Daoy (cell line): ENCODE results near the gene PLCL1. TPM values are rescaled to one million over a fixed set of nuclear protein-coding genes. Genes with fewer than 3 reads are reported as not detected.

Experiments
- DNase-seq: peaks from one replicate; pipeline ENCODE4 v3.0.0-alpha.2; 2015; ENCODE audit warnings: low read depth
- total RNA-seq: library from RNA; depleted of rRNA; stranded (reverse); fragments of >200 nt; shearing (Covaris generic); gene quantifications from 2 replicates; pipeline ENCODE4 v1.2.3, GENCODE V29; 2014; rRNA removed

PLCL1 gene
- total RNA-seq: 0.11 TPM in 1 of 2 replicates, not detected in the other

DNA sequence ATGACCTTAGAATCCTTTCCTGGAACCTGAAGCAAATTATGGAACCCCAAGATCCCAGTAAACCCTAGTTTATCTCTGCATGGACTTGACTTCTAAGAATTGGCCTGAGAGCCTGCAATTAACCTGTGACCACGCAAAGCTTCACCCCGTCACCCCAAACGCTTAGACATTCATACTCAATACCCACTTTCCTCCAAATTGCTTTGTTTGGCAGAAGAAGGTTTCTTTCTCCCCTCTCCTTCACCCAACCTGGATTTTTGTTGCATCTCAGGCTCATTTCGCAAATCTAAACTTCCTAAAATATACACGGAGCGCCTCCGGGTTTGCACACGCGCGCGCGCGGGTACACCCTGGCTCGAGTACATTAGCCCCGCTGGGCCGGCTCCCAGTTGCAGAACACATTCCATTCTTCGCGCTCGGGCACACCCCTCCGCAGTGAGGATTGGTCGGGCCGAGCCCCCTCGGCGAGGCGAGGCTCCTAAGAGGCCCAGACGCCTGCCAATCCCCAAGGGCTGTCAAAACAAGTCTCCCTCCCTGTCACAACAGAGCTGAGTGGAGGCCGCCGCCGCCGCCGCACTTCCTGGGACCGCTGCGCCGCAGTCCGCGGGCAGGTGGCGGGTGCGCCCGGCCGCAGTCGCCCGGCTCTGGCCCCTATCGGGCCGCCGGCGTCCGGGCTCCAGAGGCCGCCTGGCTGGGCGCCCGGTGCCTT, at the start of gene PLCL1:
TSS of gene PLCL1 (plus strand) at position 545 of the 709 bp plus-strand sequence.
- DNase-seq: peak; percentile 94

DNA sequence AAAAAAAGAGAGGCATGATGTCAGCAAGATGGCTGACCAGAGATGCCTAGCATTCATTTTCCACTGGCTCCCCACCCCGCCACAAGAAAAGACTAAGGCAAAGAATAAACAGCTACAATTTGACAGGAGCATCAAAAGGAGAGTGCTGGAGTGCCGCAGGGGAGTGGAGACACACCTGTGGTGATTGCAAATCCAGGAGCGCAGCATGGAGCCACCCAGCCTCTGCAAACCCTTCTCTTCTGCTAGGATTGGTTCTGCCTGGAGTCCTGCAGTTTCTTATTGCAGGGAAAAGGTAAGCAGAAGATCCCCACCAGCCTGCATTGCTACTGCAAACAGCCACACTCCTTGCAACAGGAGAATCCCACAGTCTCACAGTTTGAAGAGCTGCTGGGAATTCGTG, 45.4 kb upstream of the PLCL1 start:
- no peak for DNase-seq

DNA sequence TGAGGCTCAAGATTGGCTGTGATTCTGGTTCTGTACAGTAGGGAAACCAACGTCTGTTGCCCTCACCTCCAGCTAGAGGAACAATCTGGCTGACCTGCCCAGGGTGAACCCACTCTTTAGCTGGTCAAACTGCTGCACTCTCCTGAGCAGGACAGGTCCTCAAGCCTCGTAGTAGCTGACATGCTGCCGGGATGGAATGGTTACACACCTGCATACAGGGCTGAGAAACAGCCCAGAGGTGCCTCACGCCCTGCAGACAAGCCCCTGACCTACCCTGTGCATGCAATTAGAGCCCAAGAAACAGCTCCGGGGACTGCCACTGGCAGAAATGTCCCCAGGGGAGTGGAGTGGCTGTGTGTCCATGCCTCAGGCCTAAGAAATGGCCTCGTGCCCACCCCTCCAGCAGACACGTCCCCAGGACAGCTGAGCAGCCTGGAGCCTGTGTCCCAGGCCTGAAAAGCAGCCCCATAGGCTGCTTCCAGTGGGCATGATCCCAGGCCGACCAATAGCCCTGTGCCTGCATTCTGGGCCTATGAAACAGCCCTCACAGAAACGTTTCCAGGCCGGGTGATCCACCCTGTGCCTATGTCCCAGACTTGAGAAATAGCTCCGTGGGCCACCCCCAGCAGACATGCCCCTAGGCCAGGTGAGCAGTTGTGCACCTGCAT, 44.6 kb upstream of the PLCL1 start:
- DNase-seq: no peak

DNA sequence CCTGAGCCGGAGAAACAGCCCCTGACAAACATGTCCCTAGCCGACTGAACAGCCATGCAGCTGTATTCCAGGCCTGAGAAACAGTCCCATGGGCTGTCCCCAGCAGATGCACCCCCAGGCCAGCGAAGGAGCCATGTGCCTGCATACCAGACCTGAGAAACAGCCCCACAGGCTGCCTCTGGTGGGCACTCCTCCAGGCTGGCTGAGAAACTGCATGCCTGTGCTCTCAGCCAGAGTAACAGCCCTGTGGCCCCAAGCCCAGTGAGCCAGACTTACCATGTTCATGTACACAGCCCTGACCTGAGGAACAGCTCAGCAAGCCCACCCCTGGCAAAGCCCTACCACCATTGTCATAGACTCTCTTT, 44.1 kb upstream of the PLCL1 start:
- DNase-seq: no peak

DNA sequence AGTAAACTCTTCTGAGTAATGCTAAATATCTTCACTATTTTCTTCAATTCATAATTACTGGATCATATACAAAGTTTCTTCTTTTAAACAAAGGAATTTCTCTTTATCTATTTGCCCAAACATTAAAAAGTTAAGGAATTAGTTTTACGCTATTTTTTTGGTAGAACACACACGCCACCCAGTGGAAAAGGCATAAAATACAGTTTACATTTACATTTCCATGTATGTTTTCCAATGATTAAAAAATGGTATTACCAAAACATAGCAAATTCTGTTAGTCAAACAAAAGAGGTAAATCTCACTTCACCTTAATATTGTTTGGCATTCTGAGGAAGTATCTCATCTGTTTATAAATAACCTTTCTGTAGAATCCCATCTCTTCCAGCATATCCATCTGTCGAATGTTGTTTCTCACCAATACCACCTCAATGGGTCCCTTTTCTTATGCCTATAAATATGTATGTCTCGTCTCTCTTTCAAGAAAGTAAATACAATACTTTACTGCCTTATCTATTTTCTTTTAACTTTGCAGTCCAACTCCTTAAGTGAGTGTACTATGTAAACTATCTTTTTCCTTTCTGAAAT, 26.5 kb upstream of the PLCL1 start:
- DNase-seq: peak; percentile 27

DNA sequence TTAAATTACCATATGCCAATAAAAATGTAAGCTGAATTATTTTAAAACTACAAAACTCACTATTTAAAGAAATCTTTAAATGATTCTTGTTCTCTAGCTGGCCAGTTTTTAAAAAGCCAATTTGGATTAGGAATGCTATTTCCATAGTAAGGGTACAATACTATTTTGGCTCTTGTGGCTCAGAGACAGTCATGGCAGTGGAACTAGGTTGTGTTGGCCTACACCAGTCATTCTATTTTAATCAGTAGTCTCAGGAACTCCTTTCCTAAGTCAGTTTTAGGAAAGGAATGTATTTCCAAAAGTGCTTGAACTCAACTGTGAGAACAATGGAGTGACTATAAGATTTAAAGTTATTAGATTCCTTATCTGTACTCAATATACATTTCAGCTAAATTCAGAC, 25.1 kb upstream of the PLCL1 start:
- no peak for DNase-seq

DNA sequence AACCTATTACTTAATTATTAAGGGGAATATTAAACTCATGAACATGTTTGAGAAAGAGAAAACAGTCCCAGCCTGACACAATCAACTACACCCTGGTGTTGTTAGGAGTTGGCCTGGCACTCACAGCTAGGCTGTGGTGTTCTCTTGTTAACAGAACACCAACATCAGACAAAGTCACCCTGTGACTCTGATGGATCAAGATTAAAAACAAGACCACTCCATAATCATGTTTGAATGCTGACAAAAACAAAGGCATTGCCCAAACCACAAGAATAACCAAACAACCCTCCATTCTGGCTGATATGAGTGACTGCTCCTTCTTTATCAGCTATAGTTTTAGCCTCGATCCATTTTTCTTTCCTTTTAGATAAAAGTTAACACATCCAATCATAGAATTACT, 22.3 kb upstream of the PLCL1 start:
- no peak for DNase-seq

DNA sequence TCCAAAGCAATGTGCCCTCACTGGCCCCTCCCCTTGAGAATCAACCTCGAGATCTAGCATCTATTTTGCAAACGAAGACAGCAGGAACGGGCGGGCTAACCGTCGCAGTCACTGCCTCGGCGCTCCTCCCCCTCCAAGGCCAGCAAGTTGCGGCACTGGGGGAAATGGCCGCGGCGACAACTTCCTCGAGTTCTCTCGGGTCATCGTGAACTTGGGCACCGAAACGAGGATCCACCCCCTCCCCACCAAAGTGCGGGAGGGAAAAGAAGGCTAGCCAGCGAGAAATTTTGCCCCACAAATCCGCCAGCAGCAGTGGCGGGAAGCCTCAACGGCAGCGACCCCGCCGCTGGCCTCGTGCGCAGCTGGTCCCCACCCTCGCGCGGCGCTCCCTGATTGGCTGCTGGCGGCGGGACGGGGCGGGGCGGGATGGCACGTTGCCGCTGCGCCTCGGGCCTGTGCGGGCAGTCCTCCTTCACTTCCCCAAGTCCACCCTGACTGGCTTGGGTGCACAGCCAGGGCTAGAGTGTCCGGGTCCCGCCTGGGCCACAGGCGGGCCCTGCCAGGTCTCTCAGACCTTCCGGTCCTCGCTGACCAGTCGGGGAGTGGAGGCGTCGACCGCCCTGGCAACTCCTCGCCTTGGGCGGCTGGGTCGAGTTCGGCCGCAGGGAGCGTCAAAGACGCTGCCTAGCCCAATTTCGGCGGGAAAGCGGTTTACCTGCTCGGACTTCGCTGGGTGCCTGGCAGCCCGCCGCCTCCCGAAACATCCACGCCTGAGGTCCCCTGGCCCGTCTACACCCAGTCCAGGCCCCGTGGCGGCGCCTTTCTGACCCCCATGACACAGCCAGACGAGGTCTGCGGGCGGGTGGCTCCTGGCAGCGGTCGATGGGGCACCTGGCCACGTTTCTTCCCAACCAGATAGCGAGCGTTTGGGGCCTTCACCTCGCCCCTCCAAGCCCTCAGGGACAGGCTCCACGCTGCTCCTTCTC, 19.1 kb upstream of the PLCL1 start, which contains the start of gene BOLL:
TSS of gene BOLL (minus strand) at position 364 of the 986 bp plus-strand sequence. CDS start 3,469 bp downstream, outside the sequence.
- DNase-seq: no peak

DNA sequence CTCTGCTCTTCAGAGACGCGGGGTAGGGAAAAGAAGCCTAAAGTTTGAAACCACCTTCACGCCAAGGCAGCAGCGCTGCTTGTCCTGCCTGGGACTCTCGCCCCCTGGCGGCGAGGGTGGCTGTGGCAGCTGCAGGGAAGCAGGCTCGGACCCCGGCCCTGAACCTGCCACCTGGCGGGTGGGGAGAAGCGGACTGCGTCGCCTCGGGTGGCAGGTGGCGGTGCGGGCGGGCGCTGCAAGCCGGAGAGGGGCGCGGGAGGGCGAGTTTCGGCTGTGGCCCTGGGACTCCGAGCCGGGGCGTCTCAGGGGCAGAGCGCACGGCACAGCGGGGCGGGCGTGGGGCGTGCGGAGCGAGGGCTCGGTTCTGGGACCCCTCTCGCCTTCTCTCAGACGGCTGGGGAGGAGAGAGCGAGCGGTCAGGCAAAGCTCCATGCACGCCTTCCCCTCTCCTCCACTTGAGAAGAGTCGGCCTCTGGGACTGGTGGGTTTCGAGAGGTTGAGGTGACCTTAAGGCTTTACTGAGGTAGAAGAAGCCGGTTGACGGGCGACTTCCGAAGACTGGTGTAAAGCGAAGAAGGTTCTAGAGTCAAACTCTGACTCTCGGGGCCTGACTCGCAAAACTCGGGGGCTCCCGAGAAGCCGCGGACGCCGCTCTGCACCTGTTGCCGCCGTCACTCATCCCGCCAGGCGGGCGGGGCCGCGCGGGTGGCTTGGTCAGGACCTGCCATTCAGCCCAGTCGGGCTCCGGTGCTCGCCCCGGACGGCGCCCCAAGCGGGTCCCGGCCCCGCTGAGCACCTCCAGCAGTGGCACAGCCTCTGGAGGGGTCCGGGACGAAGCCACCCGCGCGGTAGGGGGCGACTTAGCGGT, 18.1 kb upstream of the PLCL1 start:
- DNase-seq: no peak

DNA sequence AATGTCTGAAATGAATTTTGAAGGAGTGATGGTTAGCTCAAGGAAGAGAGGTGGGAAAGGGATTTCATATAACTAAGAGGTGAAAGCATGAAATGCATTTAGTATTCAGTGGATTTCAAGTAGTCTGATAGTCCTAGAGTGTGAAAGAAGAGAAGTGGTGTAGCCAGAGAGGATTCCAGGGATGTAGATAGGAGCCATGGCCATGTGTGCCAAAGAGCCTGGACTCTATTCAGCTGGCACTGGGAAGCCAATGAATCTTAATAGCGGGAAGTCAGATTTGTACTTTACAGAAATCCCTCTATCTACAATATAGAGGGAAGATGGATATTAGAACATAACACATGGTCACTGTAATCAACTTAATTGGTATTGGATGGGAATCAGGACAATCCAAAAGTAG, 10.9 kb upstream of the PLCL1 start:
- no peak for DNase-seq

DNA sequence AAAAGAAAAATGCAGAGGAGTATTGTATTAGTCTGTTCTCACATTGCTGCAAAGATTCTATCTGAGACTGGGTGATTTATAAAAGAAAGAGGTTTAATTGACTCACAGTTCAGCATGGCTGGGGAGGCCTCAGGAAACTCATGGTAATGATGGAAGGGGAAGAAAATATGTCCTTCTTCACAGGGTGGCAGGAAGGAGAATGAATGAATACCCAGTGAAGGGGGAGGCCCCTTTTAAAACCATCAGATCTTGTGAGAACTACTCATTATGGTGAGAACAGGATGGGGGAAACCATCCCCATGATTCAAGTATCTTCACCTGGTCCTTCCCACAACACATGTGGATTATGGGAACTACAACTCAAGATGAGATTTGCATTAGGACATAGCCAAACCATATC, 9.1 kb upstream of the PLCL1 start:
- DNase-seq: no peak

DNA sequence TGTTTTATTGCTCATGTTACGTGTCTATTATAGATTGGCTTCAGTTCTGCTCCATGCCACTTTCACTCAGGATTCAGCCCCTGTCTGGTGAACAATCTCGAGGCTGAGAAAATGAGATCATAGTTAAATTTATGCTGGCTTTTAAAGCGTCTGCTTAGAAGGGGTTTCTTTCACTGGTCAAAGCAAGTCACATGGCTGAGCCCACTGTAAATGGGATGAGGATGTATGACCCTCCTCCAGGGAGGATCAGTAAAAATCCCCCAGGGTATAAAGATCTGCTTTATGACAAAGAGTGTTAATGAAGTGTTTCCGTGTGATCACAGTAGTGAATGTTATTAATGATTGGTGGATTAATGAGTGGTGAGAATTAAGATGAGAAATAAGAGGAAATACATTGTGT, 6.2 kb upstream of the PLCL1 start:
- no peak for DNase-seq

DNA sequence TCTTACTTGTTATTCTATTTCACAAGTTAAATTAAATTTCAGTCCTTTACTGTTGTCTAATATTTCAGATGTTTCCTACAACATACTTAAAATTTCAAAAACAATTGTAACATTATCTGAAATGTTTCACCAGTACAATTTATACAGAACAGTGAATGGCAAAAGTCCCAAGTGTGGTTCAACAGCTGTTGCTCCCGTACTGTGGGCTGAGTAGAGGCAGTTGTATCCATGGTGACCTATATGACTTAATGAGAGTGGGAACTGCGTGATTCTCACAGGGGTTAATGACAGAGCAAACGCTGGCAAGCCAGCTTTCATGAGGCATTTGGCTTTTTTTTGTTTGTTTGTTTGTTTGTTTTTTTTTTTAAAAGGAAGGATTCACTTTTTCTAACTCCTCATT, 5.3 kb upstream of the PLCL1 start:
- no peak for DNase-seq

DNA sequence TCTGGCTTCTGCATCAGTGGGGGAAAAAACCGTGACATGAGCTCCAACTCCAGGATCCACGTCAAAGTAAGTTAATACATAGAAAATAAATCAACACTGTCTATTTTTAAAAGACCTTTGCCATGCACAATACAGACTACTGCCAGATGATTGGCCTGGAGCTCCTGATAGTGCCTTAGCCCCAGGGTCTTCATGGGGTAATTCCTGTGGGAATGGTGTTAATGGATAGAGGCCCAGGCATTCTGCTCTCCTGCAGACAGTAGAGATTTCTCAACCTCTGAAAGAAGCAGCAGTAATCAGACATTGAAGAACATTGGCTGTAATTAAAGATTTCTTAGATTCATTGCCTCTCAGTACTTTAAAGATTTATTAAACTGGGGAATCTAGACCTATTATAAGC, 4.3 kb upstream of the PLCL1 start:
- no peak for DNase-seq

DNA sequence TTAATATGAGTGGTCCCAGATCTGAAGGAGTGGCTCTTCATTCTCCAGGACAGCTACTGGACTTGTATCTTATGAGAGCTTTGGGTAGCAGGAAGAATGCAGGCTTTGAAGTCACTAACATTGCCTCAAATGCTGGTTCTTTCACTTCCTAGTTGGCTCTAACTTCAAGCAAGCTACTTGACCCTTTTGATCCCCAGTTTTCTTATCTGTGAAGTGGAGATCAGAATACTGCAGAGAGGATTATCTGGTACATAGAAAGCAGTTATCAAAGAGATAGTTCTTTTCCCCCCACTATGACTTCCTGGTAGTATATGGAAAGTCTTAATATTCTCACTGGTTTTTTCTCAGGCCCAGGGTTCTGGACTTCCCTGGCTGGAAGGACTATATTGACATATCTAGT, 3.4 kb upstream of the PLCL1 start:
- DNase-seq: no peak

DNA sequence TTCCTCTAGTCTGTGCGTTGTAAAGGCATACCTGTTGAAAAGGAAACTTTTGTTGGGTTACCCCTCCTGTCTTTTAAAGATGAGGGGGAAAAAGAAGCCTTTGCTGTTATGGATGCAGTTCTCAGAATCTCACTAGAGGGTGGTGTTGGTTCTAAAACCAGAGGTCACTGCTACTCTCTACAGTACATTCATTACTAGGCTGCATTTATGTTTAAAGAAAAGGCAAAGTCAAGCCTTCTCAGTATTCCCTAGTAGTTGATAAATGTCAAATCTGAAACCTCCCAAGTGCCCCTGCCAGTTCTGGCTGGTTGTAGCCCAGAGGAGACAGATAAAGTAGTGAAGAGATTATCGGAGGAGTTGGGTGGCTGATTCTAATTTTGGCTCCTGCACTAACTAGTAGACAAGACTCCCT, 1.4 kb upstream of the PLCL1 start:
- DNase-seq: peak; percentile 32

DNA sequence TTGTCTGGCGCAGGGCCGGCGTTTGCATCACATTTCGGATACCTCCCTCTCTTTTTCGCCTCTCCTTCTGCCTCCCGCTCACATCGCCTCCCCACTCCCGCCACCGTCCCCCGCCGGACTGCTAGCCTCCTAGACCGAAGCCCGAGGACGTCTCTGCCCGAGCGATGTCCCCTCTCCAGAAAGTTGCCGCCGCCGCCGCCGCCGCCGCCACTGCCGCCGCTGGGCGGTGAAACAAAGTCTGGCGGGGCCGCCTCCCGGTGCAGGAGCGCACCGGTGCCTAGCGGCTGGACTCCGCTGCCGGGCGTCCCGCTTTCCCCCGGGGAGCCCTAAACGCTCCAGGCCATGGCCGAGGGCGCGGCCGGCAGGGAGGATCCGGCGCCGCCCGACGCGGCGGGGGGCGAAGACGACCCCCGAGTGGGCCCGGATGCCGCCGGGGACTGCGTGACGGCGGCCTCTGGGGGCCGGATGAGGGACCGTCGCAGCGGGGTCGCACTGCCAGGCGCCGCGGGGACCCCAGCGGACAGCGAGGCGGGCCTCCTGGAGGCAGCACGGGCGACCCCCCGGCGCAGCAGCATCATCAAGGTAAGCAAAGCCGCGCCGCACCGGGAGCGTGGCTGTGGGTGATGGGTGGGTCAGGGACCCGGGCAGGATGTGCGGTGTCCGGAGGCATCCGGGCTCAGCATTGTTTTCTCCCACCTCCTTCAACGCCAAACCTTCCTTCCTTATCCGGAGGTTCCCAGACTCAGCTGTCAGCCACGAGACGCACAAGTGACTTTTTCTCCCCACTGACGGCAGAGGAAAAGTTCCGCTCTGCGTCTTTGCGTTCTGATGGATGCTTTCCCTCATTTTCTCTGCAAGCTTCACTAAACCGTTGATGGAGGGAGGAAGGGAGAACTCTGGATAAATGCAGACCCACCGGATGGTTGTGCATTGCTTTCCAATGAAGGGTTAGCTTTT, 643 bp downstream of the PLCL1 start:
- peak; percentile 19 for DNase-seq

DNA sequence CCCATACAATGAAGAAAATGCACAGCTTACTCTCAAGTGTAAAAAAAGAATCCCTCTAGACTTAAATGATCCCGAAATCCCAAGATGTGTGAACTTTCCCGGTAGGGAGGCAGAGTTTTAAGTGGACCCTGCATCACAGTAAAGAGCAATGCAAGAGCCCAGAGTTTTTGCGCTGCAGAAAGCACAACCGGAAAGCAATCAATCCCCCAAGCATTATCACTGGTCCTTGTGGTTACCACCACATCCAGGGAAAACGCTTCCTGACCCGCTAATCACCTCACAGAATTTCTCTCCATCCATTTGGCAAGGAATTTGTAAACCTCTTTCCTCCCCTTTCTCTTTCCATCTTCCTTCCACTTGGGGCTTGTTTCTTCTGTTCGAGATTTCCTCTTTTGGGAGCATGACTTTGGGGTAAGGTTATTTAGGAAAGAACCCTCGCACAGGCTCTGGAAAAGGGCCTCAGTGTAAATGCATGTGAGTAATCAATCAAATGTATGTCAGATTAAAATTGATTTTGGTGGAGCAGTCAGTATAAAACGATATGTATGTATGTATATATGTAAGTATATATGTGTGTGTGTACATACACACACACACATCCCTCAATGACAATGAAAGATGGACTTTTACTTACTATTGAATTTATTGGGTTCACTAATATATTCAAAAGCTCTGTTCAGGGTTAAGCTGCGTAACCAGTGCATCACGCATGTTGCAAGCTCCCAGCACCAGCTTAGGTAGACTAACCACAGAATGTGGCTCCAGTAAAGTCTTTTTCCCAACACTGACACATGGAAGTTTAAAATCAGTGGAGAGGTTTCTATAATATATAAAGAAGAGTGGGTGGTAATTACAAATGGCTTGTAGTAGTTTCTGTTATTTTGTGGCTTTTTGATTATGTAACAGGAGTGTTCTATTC, 1.6 kb downstream of the PLCL1 start:
- no peak for DNase-seq

DNA sequence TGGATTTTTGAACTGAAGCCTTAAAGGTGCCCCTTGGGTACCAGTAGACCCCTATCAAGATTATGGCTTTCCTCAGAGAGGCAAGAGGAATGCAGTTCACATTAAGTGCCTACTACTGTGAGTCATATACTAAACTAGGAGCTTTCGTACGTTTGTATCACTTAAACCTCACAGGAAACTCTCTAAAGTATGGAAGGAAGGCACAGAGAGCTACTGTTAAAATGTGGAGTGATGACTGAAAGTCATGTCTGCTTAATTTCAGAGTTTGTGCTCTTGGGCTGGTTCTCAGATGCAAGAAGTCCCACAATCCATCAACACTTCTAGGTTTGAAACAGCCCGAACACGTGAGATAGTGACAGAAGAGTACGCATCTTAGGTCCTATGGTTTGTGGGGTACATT, 4.7 kb downstream of the PLCL1 start:
- no peak for DNase-seq
